GM12878 (cell line): ENCODE results near the gene BCAS2. TPM values are rescaled to one million over a fixed set of nuclear protein-coding genes. Genes with fewer than 3 reads are reported as not detected.

Experiments used
- ATAC-seq: fragments of 200-7000 bp; cut with Tn5 transposase; 3 replicates; pipeline ENCODE4 v1.9.1; 2020; ENCODE audit warnings: mild to moderate bottlenecking, moderate library complexity
- BruUV-seq: library from RNA; stranded (reverse); fragments of 400-500 nt; replicated peaks from 2 replicates; lab custom pipeline; 2021; lab: Mats Ljungman, UMichigan
- CTCF ChIA-PET: fragments of 300-600 bp; sonication (Branson Sonifier 250); formaldehyde crosslinking; extraction: SDS; loops from one replicate; lab custom pipeline; 2021; ENCODE audit warnings: inconsistent platforms; lab: Yijun Ruan, JAX
- POLR2A ChIA-PET: fragments of 350-600 bp; formaldehyde crosslinking; extraction: SDS; loops from one replicate; lab custom pipeline; 2021; ENCODE audit warnings: inconsistent platforms; lab: Charles Lee
- RAD21 ChIA-PET: fragments of 300-600 bp; sonication (Branson Sonifier 250); formaldehyde crosslinking; loops from one replicate; lab custom pipeline; 2023; ENCODE audit warnings: antibody characterized with exemption; ENCODE audit not compliant: unreplicated experiment; lab: Charles Lee
- SMC1A ChIA-PET: fragments of 300-600 bp; sonication (Branson Sonifier 250); formaldehyde crosslinking; loops from one replicate; lab custom pipeline; 2023; ENCODE audit not compliant: unreplicated experiment, uncharacterized antibody; lab: Charles Lee
- DNase-seq: peaks from one replicate; pipeline ENCODE4 v3.0.0-alpha.2; 2011; ENCODE audit warnings: low read depth, low spot score
- FAIRE-seq: peaks from 3 replicates; lab custom pipeline; 2011; peaks lifted over from hg19 to GRCh38; lab: Jason Lieb, UNC
- H2AFZ ChIP-seq: 2 replicates; pipeline ENCODE4 v1.6.0; 2011; ENCODE audit warnings: low read depth, low read length, control low read depth; ENCODE audit not compliant: control insufficient read depth
- H3K27ac ChIP-seq: 2 replicates; pipeline ENCODE4 v1.5.1; 2011; ENCODE audit warnings: control low read depth; ENCODE audit not compliant: control insufficient read depth, insufficient read depth
- H3K27me3 ChIP-seq, 2 experiments: replicated peaks in 1 of 2; 2 replicates each; pipeline versions ENCODE4 v1.6.0 to v1.6.1; 2011; ENCODE audit warnings: low read length in 1 of 2; ENCODE audit not compliant: control insufficient read depth in 2 of 2, insufficient read depth in 2 of 2
- H3K36me3 ChIP-seq, 2 experiments: 2 replicates each; pipeline ENCODE4 v1.5.1; 2011; ENCODE audit warnings: low read length in 1 of 2; ENCODE audit not compliant: control insufficient read depth in 2 of 2, insufficient read depth in 2 of 2
- H3K4me1 ChIP-seq: 2 replicates; pipeline ENCODE4 v1.6.1; 2011; ENCODE audit warnings: mild to moderate bottlenecking, low read length, moderate library complexity, mixed read lengths; ENCODE audit not compliant: control insufficient read depth, insufficient read depth
- H3K4me2 ChIP-seq: 2 replicates; pipeline ENCODE4 v1.6.0; 2011; ENCODE audit warnings: control low read depth; ENCODE audit not compliant: control insufficient read depth, insufficient read depth
- H3K4me3 ChIP-seq: fragments of 200-600 bp; sonication (generic); 2 replicates; pipeline ENCODE4 v1.5.1; 2016
- H3K79me2 ChIP-seq: 2 replicates; pipeline ENCODE4 v1.6.0; 2011; ENCODE audit warnings: low read length; ENCODE audit not compliant: control insufficient read depth, insufficient read depth
- H3K9ac ChIP-seq: 2 replicates; pipeline ENCODE4 v1.8.0; 2011; ENCODE audit warnings: low read length, control low read depth, mixed read lengths; ENCODE audit not compliant: control insufficient read depth, insufficient read depth
- H3K9me3 ChIP-seq: replicated peaks from 3 replicates; pipeline ENCODE4 v1.5.1; 2011; ENCODE audit warnings: mild to moderate bottlenecking, low read length; ENCODE audit not compliant: control insufficient read depth, insufficient read depth
- H4K20me1 ChIP-seq: 2 replicates; pipeline ENCODE4 v1.6.0; 2011; ENCODE audit not compliant: control insufficient read depth, insufficient read depth
- ETV6 ChIP-seq, 2 experiments: fragments of 450-650 bp in 1 of 2; IDR thresholded peaks in 1 of 2; conservative IDR thresholded peaks in 1 of 2; 2 replicates each; pipeline ENCODE4 v1.6.1; 2014; ENCODE audit warnings: antibody characterized with exemption in 1 of 2, borderline replicate concordance in 1 of 2, low read depth in 1 of 2, mild to moderate bottlenecking in 1 of 2, moderate library complexity in 1 of 2
- IKZF1 ChIP-seq: fragments of 450-650 bp; conservative IDR thresholded peaks from 2 replicates; pipeline ENCODE4 v1.6.1; 2017; ENCODE audit warnings: antibody characterized with exemption, mild to moderate bottlenecking
- RAD21 ChIP-seq: IDR thresholded peaks from 2 replicates; pipeline ENCODE4 v1.6.1; 2011; ENCODE audit warnings: mild to moderate bottlenecking, low read depth, low read length, moderate library complexity; ENCODE audit not compliant: insufficient read depth
- SMC3 ChIP-seq: IDR thresholded peaks from 2 replicates; pipeline ENCODE4 v1.6.1; 2011; ENCODE audit warnings: low read length, improper control_type of control experiment, borderline replicate concordance
- WGBS: methylation state at CpG from one replicate; pipeline ENCODE4 v1.1.6; 2016; ENCODE audit warnings: low lambda C conversion rate; ENCODE audit not compliant: insufficient replicate concordance, insufficient coverage; ENCODE audit errors: missing lambda C conversion rate; 5-methylcytosine and 5-hydroxymethylcytosine counted together
- in situ Hi-C: fragments of 300-500 bp; cut with MboI; formaldehyde crosslinking; loops from 9 replicates; pipeline ENCODE4 v1.14.3; 2018; ENCODE audit warnings: mixed read lengths
- intact Hi-C: fragments of 100-400 bp; cut with micrococcal nuclease; formaldehyde crosslinking; loops from one replicate; pipeline ENCODE4 v1.14.2; 2022; ENCODE audit not compliant: unreplicated experiment
- polyA plus RNA-seq, 11 experiments: library from polyadenylated mRNA; depleted of rRNA in 4 of 11; unstranded in 6 of 11; stranded (reverse) in 5 of 11; fragments of >200 nt; fragmentation: Nextera tagmentation in 4 of 11; fragmentation: Illumina TruSeq in 1 of 11; extraction: Ambion mirVana in 4 of 11; extraction: Trizol in 1 of 11; gene quantifications; 1 replicate in 1 of 11; 2 replicates in 10 of 11; pipeline versions ENCODE4 v1.2.1 to v1.2.3, GENCODE V29; 2011 to 2016; ENCODE audit warnings: inconsistent platforms in 2 of 11, missing spikeins in 2 of 11, low read depth in 1 of 11
- total RNA-seq, 4 experiments: library from RNA; depleted of rRNA in 3 of 4; stranded (reverse); fragments of >200 nt in 3 of 4; fragmentation: Illumina TruSeq in 1 of 4; extraction: Trizol in 1 of 4; gene quantifications; 2 replicates each; pipeline versions ENCODE4 v1.2.1 to v1.2.3, GENCODE V29; 2013 to 2021
- TF ChIP-seq, protein P1 (sequence below), 3 experiments: IDR thresholded peaks in 2 of 3; conservative IDR thresholded peaks in 1 of 3; 2 replicates each; pipeline ENCODE4 v1.5.1; 2011; ENCODE audit warnings: low read depth in 3 of 3, low read length in 3 of 3, mild to moderate bottlenecking in 3 of 3, control low read depth in 2 of 3, moderate library complexity in 2 of 3, inconsistent platforms in 1 of 3, mixed read lengths in 1 of 3; ENCODE audit not compliant: control insufficient read depth in 2 of 3, insufficient read depth in 1 of 3; ENCODE audit errors: extremely low read depth in 1 of 3

BCAS2 gene
- total and polyA plus RNA-seq, 10 of the 15 experiments (the other 5 are each of a cell fraction or from before 2014, with no cell fraction given): 37.3 to 129 (median 60.7) TPM

DNA sequence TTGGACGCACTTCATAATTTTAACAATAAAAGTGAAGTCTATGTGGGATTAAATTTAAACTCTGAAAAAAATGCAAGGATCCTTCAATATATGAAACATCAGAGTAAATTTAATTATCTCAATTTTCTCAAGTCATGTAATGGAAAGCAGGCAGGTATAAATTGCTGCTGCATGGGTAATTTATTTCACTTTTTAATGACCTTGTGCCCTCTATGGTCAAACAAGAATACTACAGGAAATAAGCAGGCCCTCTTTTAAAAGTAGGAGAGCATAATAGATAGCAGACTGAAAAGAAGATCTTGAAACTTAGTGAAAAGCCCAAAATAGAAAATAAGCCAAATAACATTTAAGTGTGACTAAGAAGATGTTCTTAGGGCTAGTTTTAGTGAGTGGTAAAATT, 22.9 kb downstream of the BCAS2 start:
- Histone ChIP-seq H4K20me1 (no peaks in the 10 kb centered on the region), H3K4me1 (peaks cover 11% of the 10 kb centered on the region), H3K79me2 (no peaks in the 10 kb centered on the region), H3K36me3 (no peaks in the 10 kb centered on the region), H3K9me3 (no peaks in the 10 kb centered on the region), H3K4me3 (no peak overlapping the region), H3K27me3 (no peaks in the 10 kb centered on the region), H3K9ac (no peak overlapping the region), H3K27ac (no peak overlapping the region), H3K4me2 (no peak overlapping the region), H2AFZ (no peak overlapping the region)
- SMC1A ChIA-PET: interaction anchor here (0.9 to 1.3 kb wide), 2 partner anchors 133 to 210 kb away, joined by 3 to 5 read pairs; no protein-coding TSS in a partner anchor
- ATAC-seq (peak; percentile 88), DNase-seq (no peak), FAIRE-seq (no peak)
- CTCF ChIA-PET: interaction anchor here (0.9 to 8.0 kb wide), 6 partner anchors 43 to 580 kb away, joined by 3 to 54 read pairs (median 4); partner anchors contain the start of gene OLFML3
- POLR2A ChIA-PET: interaction anchor here (0.7 kb wide), 1 partner anchor 157 kb away, joined by 3 read pairs; no protein-coding TSS in a partner anchor
- intact Hi-C loops (no loop called here), in situ Hi-C loops (loop anchor here (10.0 kb wide), 1 partner anchor 584 kb away; the partner anchor contains the start of gene OLFML3)
- WGBS: 54% methylated on average over 1 of the region's 1 CpG
- peak; percentile 55; the same call in 1 of the 2 replicates for TF ChIP-seq SMC3
- peak in 1 of 2 experiments; percentile 57; a peak in 1 of 4 replicates for TF ChIP-seq ETV6 (conservative IDR thresholded peaks at IDR 0.05 in 1 of 2, IDR thresholded peaks at IDR 0.05 in 1 of 2; ENCODE audit: borderline replicate concordance in 1 of 2, low read depth in 1 of 2)
- TF ChIP-seq, protein P1, sequence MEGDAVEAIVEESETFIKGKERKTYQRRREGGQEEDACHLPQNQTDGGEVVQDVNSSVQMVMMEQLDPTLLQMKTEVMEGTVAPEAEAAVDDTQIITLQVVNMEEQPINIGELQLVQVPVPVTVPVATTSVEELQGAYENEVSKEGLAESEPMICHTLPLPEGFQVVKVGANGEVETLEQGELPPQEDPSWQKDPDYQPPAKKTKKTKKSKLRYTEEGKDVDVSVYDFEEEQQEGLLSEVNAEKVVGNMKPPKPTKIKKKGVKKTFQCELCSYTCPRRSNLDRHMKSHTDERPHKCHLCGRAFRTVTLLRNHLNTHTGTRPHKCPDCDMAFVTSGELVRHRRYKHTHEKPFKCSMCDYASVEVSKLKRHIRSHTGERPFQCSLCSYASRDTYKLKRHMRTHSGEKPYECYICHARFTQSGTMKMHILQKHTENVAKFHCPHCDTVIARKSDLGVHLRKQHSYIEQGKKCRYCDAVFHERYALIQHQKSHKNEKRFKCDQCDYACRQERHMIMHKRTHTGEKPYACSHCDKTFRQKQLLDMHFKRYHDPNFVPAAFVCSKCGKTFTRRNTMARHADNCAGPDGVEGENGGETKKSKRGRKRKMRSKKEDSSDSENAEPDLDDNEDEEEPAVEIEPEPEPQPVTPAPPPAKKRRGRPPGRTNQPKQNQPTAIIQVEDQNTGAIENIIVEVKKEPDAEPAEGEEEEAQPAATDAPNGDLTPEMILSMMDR (IDR thresholded peaks at IDR 0.05 in 2 of 3, conservative IDR thresholded peaks at IDR 0.05 in 1 of 3; ENCODE audit: control insufficient read depth in 2 of 3, extremely low read depth in 1 of 3, insufficient read depth in 1 of 3, low read depth in 3 of 3, low read length in 3 of 3): peak; percentile 32 to 55 (median 39)
- no peak for TF ChIP-seq IKZF1
- peak; percentile 69 for TF ChIP-seq RAD21
- RAD21 ChIA-PET: interaction anchor here (1.5 kb wide), 1 partner anchor 9 kb away, joined by 4 read pairs; no protein-coding TSS in a partner anchor
- BruUV-seq: no TSS peak
